HCT116 (cell line): ENCODE measurements around the gene RPL19. TPM values are rescaled to one million over a fixed set of nuclear protein-coding genes. Genes with fewer than 3 reads are reported as not detected.
A peak's percentile ranks its signal among the peaks of the same experiment; 100 is the strongest.

ENCODE experiments used
- ATAC-seq: fragments of 200-7000 bp; cut with Tn5 transposase; 2 replicates; pipeline ENCODE4 v1.9.1; 2020; ENCODE audit warnings: mild to moderate bottlenecking, moderate library complexity
- BruUV-seq: library from RNA; stranded (reverse); fragments of 400-500 nt; replicated peaks from 2 replicates; lab custom pipeline; 2021; lab: Mats Ljungman, UMichigan
- CTCF ChIA-PET: fragments of 300-600 bp; sonication (Branson Sonifier 250); formaldehyde crosslinking; loops from one replicate; lab custom pipeline; 2021; ENCODE audit warnings: antibody characterized with exemption; lab: Charles Lee
- POLR2A ChIA-PET: fragments of 300-600, 350-600 bp; sonication (Branson Sonifier 250); formaldehyde crosslinking; loops from one replicate; lab custom pipeline; 2021; ENCODE audit warnings: antibody characterized with exemption; lab: Charles Lee
- RAD21 ChIA-PET, 2 experiments: fragments of 300-600 bp; sonication (Branson Sonifier 250); formaldehyde crosslinking; loops; one replicate each; lab custom pipeline; 2023; ENCODE audit warnings: low total read pairs in 2 of 2; ENCODE audit not compliant: uncharacterized antibody in 2 of 2, unreplicated experiment in 2 of 2, low non-redundant PET in 1 of 2; lab: Charles Lee
- DNase-seq: peaks from one replicate; pipeline ENCODE4 v3.0.0-alpha.2; 2010; ENCODE audit warnings: low read depth, low spot score
- H2AFZ ChIP-seq: fragments of 200-600 bp; shearing (Covaris generic), sonication (generic); 2 replicates; pipeline ENCODE4 v1.6.1; 2017; ENCODE audit warnings: low read depth, mixed run types, mixed read lengths, antibody characterized with exemption, low read length; ENCODE audit not compliant: poor library complexity, severe bottlenecking
- H3K27ac ChIP-seq: 2 replicates; pipeline ENCODE4 v1.5.1; 2012; ENCODE audit warnings: low read depth, low read length
- H3K27me3 ChIP-seq: fragments of 200-600 bp; sonication (generic); 2 replicates; pipeline ENCODE4 v1.6.1; 2016; ENCODE audit warnings: mixed run types, low read length, mixed read lengths; ENCODE audit not compliant: insufficient read depth
- H3K36me3 ChIP-seq, 2 experiments: fragments of 200-500 bp in 1 of 2; fragments of 200-600 bp in 1 of 2; sonication (Bioruptor generic) in 1 of 2; sonication (generic) in 1 of 2; 2 replicates each; pipeline versions ENCODE4 v1.5.1 to v1.6.1; 2014 to 2016; ENCODE audit warnings: low read length in 2 of 2, inconsistent platforms in 1 of 2, mixed read lengths in 1 of 2, mixed run types in 1 of 2; ENCODE audit not compliant: insufficient read depth in 2 of 2, control insufficient read depth in 1 of 2
- H3K4me1 ChIP-seq, 2 experiments: fragments of 200-600 bp in 1 of 2; sonication (generic) in 1 of 2; 2 replicates each; pipeline versions ENCODE4 v1.5.1 to v1.6.1; 2012 to 2017; ENCODE audit warnings: low read length in 2 of 2, inconsistent platforms in 1 of 2, mild to moderate bottlenecking in 1 of 2, mixed read lengths in 1 of 2, mixed run types in 1 of 2, moderate library complexity in 1 of 2; ENCODE audit not compliant: insufficient read depth in 2 of 2, control insufficient read depth in 1 of 2
- H3K4me2 ChIP-seq: fragments of 200-600 bp; sonication (generic); 2 replicates; pipeline ENCODE4 v1.6.1; 2017; ENCODE audit warnings: mixed run types, low read length, mixed read lengths
- H3K4me3 ChIP-seq, 2 experiments: fragments of 200-600 bp in 1 of 2; sonication (generic) in 1 of 2; replicated peaks in 1 of 2; 2 replicates each; pipeline ENCODE4 v1.5.1; 2011 to 2016; ENCODE audit warnings: low read length in 2 of 2, control low read depth in 1 of 2, low read depth in 1 of 2, mild to moderate bottlenecking in 1 of 2, mixed read lengths in 1 of 2, mixed run types in 1 of 2
- H3K79me2 ChIP-seq: fragments of 200-600 bp; sonication (generic); 2 replicates; pipeline ENCODE4 v1.6.1; 2017; ENCODE audit warnings: mild to moderate bottlenecking, mixed run types, low read length, moderate library complexity, mixed read lengths; ENCODE audit not compliant: insufficient read depth
- H3K9ac ChIP-seq: fragments of 200-600 bp; sonication (generic); 2 replicates; pipeline ENCODE4 v1.6.1; 2016; ENCODE audit warnings: low read length, mixed read lengths
- H3K9me2 ChIP-seq: fragments of 200-600 bp; sonication (generic), shearing (Covaris generic); 2 replicates; pipeline ENCODE4 v1.6.1; 2017; ENCODE audit warnings: mixed run types, mild to moderate bottlenecking, moderate library complexity; ENCODE audit not compliant: insufficient read depth
- H3K9me3 ChIP-seq, 2 experiments: fragments of 200-500 bp in 1 of 2; fragments of 200-600 bp in 1 of 2; sonication (Bioruptor generic) in 1 of 2; sonication (generic) in 1 of 2; 2 replicates each; pipeline ENCODE4 v1.6.1; 2014 to 2017; ENCODE audit warnings: low read length in 2 of 2, mixed read lengths in 2 of 2, inconsistent platforms in 1 of 2, low read depth in 1 of 2, mild to moderate bottlenecking in 1 of 2, mixed run types in 1 of 2, moderate library complexity in 1 of 2; ENCODE audit not compliant: control insufficient read depth in 1 of 2, insufficient read depth in 1 of 2
- H4K20me1 ChIP-seq: fragments of 200-600 bp; sonication (generic), shearing (Covaris generic); 2 replicates; pipeline ENCODE4 v1.6.1; 2017; ENCODE audit warnings: mixed run types, mild to moderate bottlenecking, moderate library complexity; ENCODE audit not compliant: insufficient read depth
- CEBPB ChIP-seq: IDR thresholded peaks from 2 replicates; pipeline ENCODE4 v1.6.1; 2012; ENCODE audit warnings: low read depth
- ELF1 ChIP-seq: IDR thresholded peaks from 2 replicates; pipeline ENCODE4 v1.6.1; 2012; ENCODE audit warnings: low read depth, borderline replicate concordance
- EZH2 ChIP-seq: fragments of 200-600 bp; sonication (generic); IDR thresholded peaks from 2 replicates; pipeline ENCODE4 v1.6.1; 2017; ENCODE audit warnings: antibody characterized with exemption, mixed run types
- FOSL1 ChIP-seq: IDR thresholded peaks from 2 replicates; pipeline ENCODE4 v1.6.1; 2012; ENCODE audit warnings: low read depth
- JUND ChIP-seq: IDR thresholded peaks from 2 replicates; pipeline ENCODE4 v1.6.1; 2012
- SRF ChIP-seq: IDR thresholded peaks from 2 replicates; pipeline ENCODE4 v1.6.1; 2012; ENCODE audit warnings: low read depth
- TCF7L2 ChIP-seq: IDR thresholded peaks from 2 replicates; pipeline ENCODE4 v1.7.0; 2011; ENCODE audit warnings: borderline replicate concordance, inconsistent platforms; ENCODE audit not compliant: insufficient read depth, insufficient read length; ENCODE audit errors: extremely low read depth
- YY1 ChIP-seq: IDR thresholded peaks from 2 replicates; pipeline ENCODE4 v1.6.1; 2011; ENCODE audit warnings: low read length, low read depth, moderate library complexity, mild to moderate bottlenecking; ENCODE audit not compliant: insufficient replicate concordance; ENCODE audit errors: extremely low read depth
- ZBTB33 ChIP-seq: IDR thresholded peaks from 2 replicates; pipeline ENCODE4 v1.6.1; 2011; ENCODE audit warnings: mild to moderate bottlenecking, low read length, moderate library complexity; ENCODE audit not compliant: insufficient replicate concordance; ENCODE audit errors: extremely low read depth
- intact Hi-C: fragments of 100-400 bp; cut with micrococcal nuclease; formaldehyde crosslinking; loops from 2 replicates; pipeline ENCODE4 v1.10.0; 2022
- total RNA-seq: library from RNA; stranded (reverse); gene quantifications from one replicate; pipeline ENCODE4 v1.2.1, GENCODE V29; 2021; ENCODE audit not compliant: unreplicated experiment
- TF ChIP-seq, protein P1 (sequence below): IDR thresholded peaks from 2 replicates; pipeline ENCODE4 v1.6.1; 2012; ENCODE audit warnings: low read depth
- TF ChIP-seq, protein P2 (sequence below), 3 experiments: fragments of 200-600 bp in 1 of 3; sonication (generic) in 1 of 3; IDR thresholded peaks in 2 of 3; conservative IDR thresholded peaks in 1 of 3; 2 replicates each; pipeline ENCODE4 v1.5.1; 2012 to 2017; ENCODE audit warnings: low read depth in 2 of 3, low read length in 2 of 3, antibody characterized with exemption in 1 of 3, borderline replicate concordance in 1 of 3, control low read depth in 1 of 3, mild to moderate bottlenecking in 1 of 3, mixed read lengths in 1 of 3, mixed run types in 1 of 3, moderate library complexity in 1 of 3; ENCODE audit not compliant: insufficient read depth in 1 of 3

Gene RPL19
- total RNA-seq, 1 experiment from 2014 or later = 2,276 TPM

DNA sequence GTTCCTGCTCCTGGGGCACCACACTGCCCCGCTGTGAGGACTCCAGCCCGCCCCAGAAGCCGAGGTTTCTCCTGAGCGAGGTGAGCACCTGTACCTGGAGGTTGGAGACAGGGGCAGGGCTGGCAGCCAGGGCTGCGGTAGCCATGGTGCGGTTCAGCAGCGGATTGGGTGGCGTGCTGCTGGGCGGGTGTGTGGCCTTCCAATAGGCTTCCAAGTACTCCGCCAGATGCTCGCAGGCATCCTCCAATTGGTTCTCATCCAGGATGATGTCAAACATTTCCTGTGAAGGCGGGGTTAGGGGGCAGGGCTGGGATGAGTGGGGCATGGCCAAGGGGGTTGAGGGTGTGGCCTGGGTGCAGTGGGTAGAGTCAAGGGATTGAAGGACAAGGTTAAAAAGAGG lies 22.8 kb upstream of the RPL19 start:
- ChIA-PET RAD21 (no interaction called here), CTCF (no interaction called here), POLR2A (no interaction called here)
- DNase-seq (peak; percentile 39), ATAC-seq (peak; percentile 69)
- H3K9ac ChIP-seq = no peak overlapping the region
- H3K9me3 ChIP-seq = no peaks in the 10 kb centered on the region
- no TSS peak for BruUV-seq
- H3K4me3 ChIP-seq = no peak overlapping the region
- H3K4me2 ChIP-seq = no peak overlapping the region
- H3K9me2 ChIP-seq = no peaks in the 10 kb centered on the region
- no peaks in the 10 kb centered on the region for H3K79me2 ChIP-seq
- no peak overlapping the region; the same call in 1 of the 2 replicates for H3K27ac ChIP-seq
- intact Hi-C loops = no loop called here
- H3K4me1 ChIP-seq = peaks cover 5 to 27% of the 10 kb centered on the region in 2 experiments; a peak in 3 of 4 replicates
- H3K36me3 ChIP-seq = peaks cover 5 to 6% of the 10 kb centered on the region in 2 experiments; a peak in 3 of 4 replicates
- no peak for TF ChIP-seq TCF7L2
- TF ChIP-seq, protein P1, sequence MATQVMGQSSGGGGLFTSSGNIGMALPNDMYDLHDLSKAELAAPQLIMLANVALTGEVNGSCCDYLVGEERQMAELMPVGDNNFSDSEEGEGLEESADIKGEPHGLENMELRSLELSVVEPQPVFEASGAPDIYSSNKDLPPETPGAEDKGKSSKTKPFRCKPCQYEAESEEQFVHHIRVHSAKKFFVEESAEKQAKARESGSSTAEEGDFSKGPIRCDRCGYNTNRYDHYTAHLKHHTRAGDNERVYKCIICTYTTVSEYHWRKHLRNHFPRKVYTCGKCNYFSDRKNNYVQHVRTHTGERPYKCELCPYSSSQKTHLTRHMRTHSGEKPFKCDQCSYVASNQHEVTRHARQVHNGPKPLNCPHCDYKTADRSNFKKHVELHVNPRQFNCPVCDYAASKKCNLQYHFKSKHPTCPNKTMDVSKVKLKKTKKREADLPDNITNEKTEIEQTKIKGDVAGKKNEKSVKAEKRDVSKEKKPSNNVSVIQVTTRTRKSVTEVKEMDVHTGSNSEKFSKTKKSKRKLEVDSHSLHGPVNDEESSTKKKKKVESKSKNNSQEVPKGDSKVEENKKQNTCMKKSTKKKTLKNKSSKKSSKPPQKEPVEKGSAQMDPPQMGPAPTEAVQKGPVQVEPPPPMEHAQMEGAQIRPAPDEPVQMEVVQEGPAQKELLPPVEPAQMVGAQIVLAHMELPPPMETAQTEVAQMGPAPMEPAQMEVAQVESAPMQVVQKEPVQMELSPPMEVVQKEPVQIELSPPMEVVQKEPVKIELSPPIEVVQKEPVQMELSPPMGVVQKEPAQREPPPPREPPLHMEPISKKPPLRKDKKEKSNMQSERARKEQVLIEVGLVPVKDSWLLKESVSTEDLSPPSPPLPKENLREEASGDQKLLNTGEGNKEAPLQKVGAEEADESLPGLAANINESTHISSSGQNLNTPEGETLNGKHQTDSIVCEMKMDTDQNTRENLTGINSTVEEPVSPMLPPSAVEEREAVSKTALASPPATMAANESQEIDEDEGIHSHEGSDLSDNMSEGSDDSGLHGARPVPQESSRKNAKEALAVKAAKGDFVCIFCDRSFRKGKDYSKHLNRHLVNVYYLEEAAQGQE = no peak
- no peak for TF ChIP-seq SRF
- TF ChIP-seq CEBPB = no peak
- TF ChIP-seq ZBTB33 = no peak
- no peak for TF ChIP-seq JUND
- TF ChIP-seq YY1 = no peak
- TF ChIP-seq FOSL1 = no peak
- no peak for TF ChIP-seq EZH2
- TF ChIP-seq ELF1 = no peak
- TF ChIP-seq, protein P2, sequence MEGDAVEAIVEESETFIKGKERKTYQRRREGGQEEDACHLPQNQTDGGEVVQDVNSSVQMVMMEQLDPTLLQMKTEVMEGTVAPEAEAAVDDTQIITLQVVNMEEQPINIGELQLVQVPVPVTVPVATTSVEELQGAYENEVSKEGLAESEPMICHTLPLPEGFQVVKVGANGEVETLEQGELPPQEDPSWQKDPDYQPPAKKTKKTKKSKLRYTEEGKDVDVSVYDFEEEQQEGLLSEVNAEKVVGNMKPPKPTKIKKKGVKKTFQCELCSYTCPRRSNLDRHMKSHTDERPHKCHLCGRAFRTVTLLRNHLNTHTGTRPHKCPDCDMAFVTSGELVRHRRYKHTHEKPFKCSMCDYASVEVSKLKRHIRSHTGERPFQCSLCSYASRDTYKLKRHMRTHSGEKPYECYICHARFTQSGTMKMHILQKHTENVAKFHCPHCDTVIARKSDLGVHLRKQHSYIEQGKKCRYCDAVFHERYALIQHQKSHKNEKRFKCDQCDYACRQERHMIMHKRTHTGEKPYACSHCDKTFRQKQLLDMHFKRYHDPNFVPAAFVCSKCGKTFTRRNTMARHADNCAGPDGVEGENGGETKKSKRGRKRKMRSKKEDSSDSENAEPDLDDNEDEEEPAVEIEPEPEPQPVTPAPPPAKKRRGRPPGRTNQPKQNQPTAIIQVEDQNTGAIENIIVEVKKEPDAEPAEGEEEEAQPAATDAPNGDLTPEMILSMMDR (IDR thresholded peaks at IDR 0.05 in 2 of 3, conservative IDR thresholded peaks at IDR 0.05 in 1 of 3; ENCODE audit: borderline replicate concordance in 1 of 3, insufficient read depth in 1 of 3, low read depth in 2 of 3, low read length in 2 of 3) = no peak
- H3K27me3 ChIP-seq = no peaks in the 10 kb centered on the region
- H2AFZ ChIP-seq = no peak overlapping the region
- H4K20me1 ChIP-seq = no peaks in the 10 kb centered on the region
